HepG2 (cell line): ENCODE measurements around the gene KMT5C. TPM values are rescaled to one million over a fixed set of nuclear protein-coding genes. Genes with fewer than 3 reads are reported as not detected.
A peak's percentile ranks its signal among the peaks of the same experiment; 100 is the strongest.

Source experiments
- ATAC-seq: fragments of 200-7000 bp; cut with Tn5 transposase; 3 replicates; pipeline ENCODE4 v1.9.1; 2020; ENCODE audit warnings: mild to moderate bottlenecking, moderate library complexity
- BruUV-seq: library from RNA; stranded (reverse); fragments of 400-500 nt; replicated peaks from 2 replicates; lab custom pipeline; 2021; lab: Mats Ljungman, UMichigan
- CTCF ChIA-PET: fragments of 300-600 bp; formaldehyde crosslinking; extraction: SDS; loops from one replicate; lab custom pipeline; 2021; ENCODE audit warnings: low total read pairs, inconsistent platforms, low intra/inter-chr PET ratio; lab: Yijun Ruan, JAX
- POLR2A ChIA-PET: fragments of 350-600 bp; sonication (Branson Sonifier 250); formaldehyde crosslinking; loops from one replicate; lab custom pipeline; 2020; ENCODE audit warnings: antibody characterized with exemption, inconsistent platforms; lab: Yijun Ruan, JAX
- DNase-seq: peaks from one replicate; pipeline ENCODE4 v3.0.0-alpha.2; 2015; ENCODE audit warnings: low spot score
- FAIRE-seq: peaks from 3 replicates; lab custom pipeline; 2011; peaks lifted over from hg19 to GRCh38; lab: Jason Lieb, UNC
- H2AFZ ChIP-seq: one replicate; pipeline ENCODE4 v1.6.1; 2011; ENCODE audit warnings: low read length, inconsistent platforms
- H3K27ac ChIP-seq: fragments of 300-600 bp; 3 replicates; pipeline ENCODE4 v1.8.0; 2011; ENCODE audit warnings: mixed run types, mild to moderate bottlenecking, mixed read lengths, low read length, inconsistent platforms; ENCODE audit not compliant: insufficient read depth; ENCODE audit errors: extremely low read length
- H3K27me3 ChIP-seq, 2 experiments: fragments of 200-600 bp in 1 of 2; 2 replicates in 1 of 2; 3 replicates in 1 of 2; pipeline versions ENCODE4 v1.6.0 to v1.8.0; 2011; ENCODE audit warnings: low read length in 2 of 2, mild to moderate bottlenecking in 2 of 2, moderate library complexity in 2 of 2, inconsistent platforms in 1 of 2; ENCODE audit not compliant: insufficient read depth in 2 of 2, control insufficient read depth in 1 of 2
- H3K36me3 ChIP-seq, 2 experiments: fragments of 200-600 bp in 1 of 2; replicated peaks in 1 of 2; 2 replicates in 1 of 2; 3 replicates in 1 of 2; pipeline versions ENCODE4 v1.5.1 to v1.8.0; 2011; ENCODE audit warnings: low read length in 2 of 2, inconsistent platforms in 1 of 2; ENCODE audit not compliant: insufficient read depth in 2 of 2, control insufficient read depth in 1 of 2
- H3K4me1 ChIP-seq: 2 replicates; pipeline ENCODE4 v1.5.1; 2012; ENCODE audit warnings: low read length, inconsistent platforms; ENCODE audit not compliant: insufficient read depth
- H3K4me2 ChIP-seq: 2 replicates; pipeline ENCODE4 v1.6.0; 2011; ENCODE audit warnings: low read depth, low read length, inconsistent platforms
- H3K4me3 ChIP-seq, 3 experiments: fragments of 200-600 bp in 1 of 3; sonication (generic), shearing (Covaris generic) in 1 of 3; replicated peaks in 1 of 3; 2 replicates each; pipeline ENCODE4 v1.5.1; 2011 to 2016; ENCODE audit warnings: low read length in 3 of 3, inconsistent platforms in 2 of 3, low read depth in 2 of 3, mild to moderate bottlenecking in 2 of 3, control low read depth in 1 of 3, mixed read lengths in 1 of 3; ENCODE audit not compliant: insufficient read depth in 1 of 3
- H3K79me2 ChIP-seq: one replicate; pipeline ENCODE4 v1.6.1; 2011; ENCODE audit warnings: low read length, inconsistent platforms; ENCODE audit not compliant: insufficient read depth
- H3K9ac ChIP-seq: 2 replicates; pipeline ENCODE4 v1.6.0; 2011; ENCODE audit warnings: mild to moderate bottlenecking, low read depth, low read length, inconsistent platforms; ENCODE audit not compliant: insufficient read depth
- H3K9me3 ChIP-seq: 2 replicates; pipeline ENCODE4 v1.5.1; 2012; ENCODE audit warnings: mild to moderate bottlenecking, low read length
- H4K20me1 ChIP-seq: 2 replicates; pipeline ENCODE4 v1.6.0; 2011; ENCODE audit warnings: inconsistent platforms, mild to moderate bottlenecking, low read length, moderate library complexity; ENCODE audit not compliant: insufficient read depth
- ARHGAP35 ChIP-seq: sonication (generic); formaldehyde crosslinking; IDR thresholded peaks from 2 replicates; pipeline ENCODE4 v1.9.0; 2022; ENCODE audit warnings: mild to moderate bottlenecking, inconsistent platforms, moderate library complexity, missing genetic modification reagents, borderline replicate concordance
- CBFB ChIP-seq: sonication (generic); formaldehyde crosslinking; IDR thresholded peaks from 2 replicates; pipeline ENCODE4 v1.4.0; 2020; ENCODE audit warnings: missing genetic modification reagents
- FOXC1 ChIP-seq: sonication (generic); formaldehyde crosslinking; IDR thresholded peaks from 2 replicates; pipeline ENCODE4 v1.8.0; 2022; ENCODE audit warnings: mild to moderate bottlenecking, missing genetic modification reagents, borderline replicate concordance
- LCORL ChIP-seq, 2 experiments: fragments of 450-650 bp in 1 of 2; sonication (generic) in 1 of 2; formaldehyde crosslinking in 1 of 2; IDR thresholded peaks; 2 replicates each; pipeline versions ENCODE4 v1.5.0 to v1.6.1; 2017 to 2020; ENCODE audit warnings: antibody characterized with exemption in 1 of 2, missing genetic modification reagents in 1 of 2
- RELA ChIP-seq: sonication (generic); formaldehyde crosslinking; IDR thresholded peaks from 2 replicates; pipeline ENCODE4 v1.4.0; 2020; ENCODE audit warnings: missing genetic modification reagents
- ZIK1 ChIP-seq: sonication (generic); formaldehyde crosslinking; IDR thresholded peaks from 2 replicates; pipeline ENCODE4 v1.5.0; 2020; ENCODE audit warnings: mild to moderate bottlenecking, low read depth, missing genetic modification reagents, borderline replicate concordance
- ZNF282 ChIP-seq: fragments of 450-650 bp; IDR thresholded peaks from 2 replicates; pipeline ENCODE4 v1.6.1; 2018; ENCODE audit not compliant: partially characterized antibody
- ZNF30 ChIP-seq: sonication (generic); formaldehyde crosslinking; IDR thresholded peaks from 2 replicates; pipeline ENCODE4 v1.5.0; 2020; ENCODE audit warnings: mild to moderate bottlenecking, missing genetic modification reagents
- ZNF746 ChIP-seq: sonication (generic); formaldehyde crosslinking; IDR thresholded peaks from 2 replicates; pipeline ENCODE4 v1.8.0; 2022; ENCODE audit warnings: mild to moderate bottlenecking, missing genetic modification reagents
- ZNF891 ChIP-seq: sonication (generic); formaldehyde crosslinking; IDR thresholded peaks from 2 replicates; pipeline ENCODE4 v1.5.0; 2020; ENCODE audit warnings: mild to moderate bottlenecking, missing genetic modification reagents
- WGBS: methylation state at CpG from one replicate; pipeline ENCODE4 v1.1.6; 2017; ENCODE audit warnings: low lambda C conversion rate; 5-methylcytosine and 5-hydroxymethylcytosine counted together
- in situ Hi-C: cut with HindIII; loops from 2 replicates; pipeline ENCODE4 v1.10.0; 2017; ENCODE audit warnings: low pct_unique_long_range_greater_than_20kb; ENCODE audit not compliant: extremely low pct_ligation_motif_present
- intact Hi-C: fragments of 100-400 bp; cut with micrococcal nuclease; formaldehyde crosslinking; loops from one replicate; pipeline ENCODE4 v1.10.0; 2022; ENCODE audit not compliant: unreplicated experiment
- polyA plus RNA-seq, 8 experiments: library from polyadenylated mRNA; depleted of rRNA in 3 of 8; stranded (reverse) in 7 of 8; unstranded in 1 of 8; fragments of >200 nt; fragmentation: Illumina TruSeq in 4 of 8; extraction: Trizol in 4 of 8; gene quantifications; 2 replicates each; pipeline versions ENCODE4 v1.2.1 to v1.2.3, GENCODE V29; 2011 to 2016; ENCODE audit warnings: low read depth in 4 of 8, missing spikeins in 1 of 8, mixed read lengths in 1 of 8; ENCODE audit not compliant: insufficient read depth in 1 of 8
- total RNA-seq, 5 experiments: library from RNA; depleted of rRNA; stranded (reverse); fragments of >200 nt; fragmentation: Illumina TruSeq; extraction: Trizol; gene quantifications; 2 replicates each; pipeline ENCODE4 v1.2.3, GENCODE V29; 2016; ENCODE audit warnings: low read depth in 1 of 5
- TF ChIP-seq, protein P1 (sequence below): sonication (generic); formaldehyde crosslinking; IDR thresholded peaks from 2 replicates; pipeline ENCODE4 v1.8.0; 2022; ENCODE audit warnings: mild to moderate bottlenecking, missing genetic modification reagents, borderline replicate concordance
- TF ChIP-seq, protein P2 (sequence below), 2 experiments: fragments of 450-650 bp in 1 of 2; sonication (generic) in 1 of 2; formaldehyde crosslinking in 1 of 2; IDR thresholded peaks; 2 replicates each; pipeline versions ENCODE4 v1.6.1 to v1.8.0; 2016 to 2022; ENCODE audit warnings: antibody characterized with exemption in 1 of 2, mild to moderate bottlenecking in 1 of 2, missing genetic modification reagents in 1 of 2

KMT5C gene
- total and polyA plus RNA-seq, 2 of the 13 experiments (the other 11 are each of a cell fraction or from before 2014, with no cell fraction given) = 5.5 to 9.0 TPM

DNA sequence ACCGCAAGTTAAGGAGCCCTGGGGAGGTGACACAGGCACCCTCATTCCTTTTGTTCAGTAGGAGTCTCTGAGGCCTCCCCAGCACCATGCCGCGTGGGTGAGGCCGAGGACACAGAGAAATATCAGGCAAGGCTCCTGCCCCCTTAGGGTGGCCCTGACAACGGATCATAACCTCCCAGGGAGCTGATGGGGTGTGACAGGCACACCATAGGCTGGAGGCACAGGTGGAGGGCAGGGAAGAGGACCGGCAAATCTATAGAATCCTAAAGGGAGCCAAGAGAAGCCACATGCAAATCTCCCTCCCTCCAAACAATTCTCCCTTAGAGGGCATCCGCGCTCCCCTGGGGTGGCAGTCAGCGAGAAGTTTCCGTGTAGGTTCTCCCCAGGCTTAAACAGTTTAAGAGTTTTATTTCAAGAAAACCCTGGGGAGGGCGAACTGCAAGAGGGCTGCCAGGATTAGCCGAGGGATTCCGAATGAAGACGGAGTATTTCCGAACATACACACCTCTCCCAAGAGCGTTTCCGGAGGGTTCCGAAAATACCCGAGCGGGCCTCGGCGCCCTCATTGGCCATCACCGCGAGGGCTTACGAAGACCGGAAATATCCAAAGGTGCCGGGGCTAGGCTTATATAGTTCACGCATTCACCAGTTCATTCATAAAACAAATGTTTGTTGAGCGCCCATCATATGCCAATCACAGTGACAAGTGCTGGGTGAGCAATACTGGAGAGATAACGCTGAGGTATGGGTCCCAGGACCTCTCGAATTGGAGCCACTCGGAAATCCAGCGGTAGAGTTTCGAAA is 45.4 kb downstream of the KMT5C start:
- WGBS = 3% methylated on average over 22 of the region's 34 CpGs
- Histone ChIP-seq H3K27ac (peak overlapping the region; percentile 92), H3K4me2 (peak overlapping the region; percentile 96), H3K36me3 (peaks cover 13 to 34% of the 10 kb centered on the region in 2 experiments), H3K4me1 (peaks cover 48% of the 10 kb centered on the region), H3K27me3 (no peaks in the 10 kb centered on the region; a peak in 1 of 5 replicates), H2AFZ (no peak overlapping the region), H4K20me1 (peaks cover 38% of the 10 kb centered on the region), H3K9me3 (no peaks in the 10 kb centered on the region), H3K79me2 (peaks cover 30% of the 10 kb centered on the region), H3K4me3 (peak overlapping the region; percentile 69 to 100 (median 86)), H3K9ac (peak overlapping the region; percentile 96)
- TSS peak; percentile 97 for BruUV-seq
- ATAC-seq = peak; percentile 90
- intact Hi-C loops = loop anchor here (1.0 to 5.0 kb wide), 3 partner anchors 53 to 179 kb away; no protein-coding TSS in a partner anchor
- CTCF ChIA-PET = no interaction called here
- peak; percentile 92 for DNase-seq
- POLR2A ChIA-PET = interaction anchor here (1.0 to 9.7 kb wide), 3 partner anchors 12 to 46 kb away, joined by 3 to 62 read pairs (median 3); partner anchors contain the start of genes KMT5C and UBE2S
- in situ Hi-C loops = no loop called here
- no peak for FAIRE-seq
- TF ChIP-seq ZIK1 (CRISPR knock-in tag) (no peak), ARHGAP35 (no peak), ZNF891 (CRISPR knock-in tag) (peak; percentile 64; the same call in 1 of the 2 replicates), CBFB (CRISPR knock-in tag) (no peak), ZNF746 (CRISPR knock-in tag) (0 out of 2 replicates have a peak, but pooled peaks have one; percentile 13), LCORL (IDR thresholded peaks at IDR 0.05) (no peak), LCORL (CRISPR knock-in tag; IDR thresholded peaks at IDR 0.05) (no peak; the same call in 1 of the 2 replicates), ZNF282 (no peak), ZNF30 (no peak), RELA (no peak), FOXC1 (CRISPR knock-in tag) (peak; percentile 18; the same call in 1 of the 2 replicates)
- TF ChIP-seq, protein P1, sequence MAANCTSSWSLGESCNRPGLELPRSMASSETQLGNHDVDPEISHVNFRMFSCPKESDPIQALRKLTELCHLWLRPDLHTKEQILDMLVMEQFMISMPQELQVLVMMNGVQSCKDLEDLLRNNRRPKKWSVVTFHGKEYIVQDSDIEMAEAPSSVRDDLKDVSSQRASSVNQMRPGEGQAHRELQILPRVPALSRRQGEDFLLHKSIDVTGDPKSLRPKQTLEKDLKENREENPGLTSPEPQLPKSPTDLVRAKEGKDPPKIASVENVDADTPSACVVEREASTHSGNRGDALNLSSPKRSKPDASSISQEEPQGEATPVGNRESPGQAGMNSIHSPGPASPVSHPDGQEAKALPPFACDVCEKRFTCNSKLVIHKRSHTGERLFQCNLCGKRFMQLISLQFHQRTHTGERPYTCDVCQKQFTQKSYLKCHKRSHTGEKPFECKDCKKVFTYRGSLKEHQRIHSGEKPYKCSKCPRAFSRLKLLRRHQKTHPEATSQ (CRISPR knock-in tag) = 0 out of 2 replicates have a peak, but pooled peaks have one; percentile 30
- TF ChIP-seq, protein P2, sequence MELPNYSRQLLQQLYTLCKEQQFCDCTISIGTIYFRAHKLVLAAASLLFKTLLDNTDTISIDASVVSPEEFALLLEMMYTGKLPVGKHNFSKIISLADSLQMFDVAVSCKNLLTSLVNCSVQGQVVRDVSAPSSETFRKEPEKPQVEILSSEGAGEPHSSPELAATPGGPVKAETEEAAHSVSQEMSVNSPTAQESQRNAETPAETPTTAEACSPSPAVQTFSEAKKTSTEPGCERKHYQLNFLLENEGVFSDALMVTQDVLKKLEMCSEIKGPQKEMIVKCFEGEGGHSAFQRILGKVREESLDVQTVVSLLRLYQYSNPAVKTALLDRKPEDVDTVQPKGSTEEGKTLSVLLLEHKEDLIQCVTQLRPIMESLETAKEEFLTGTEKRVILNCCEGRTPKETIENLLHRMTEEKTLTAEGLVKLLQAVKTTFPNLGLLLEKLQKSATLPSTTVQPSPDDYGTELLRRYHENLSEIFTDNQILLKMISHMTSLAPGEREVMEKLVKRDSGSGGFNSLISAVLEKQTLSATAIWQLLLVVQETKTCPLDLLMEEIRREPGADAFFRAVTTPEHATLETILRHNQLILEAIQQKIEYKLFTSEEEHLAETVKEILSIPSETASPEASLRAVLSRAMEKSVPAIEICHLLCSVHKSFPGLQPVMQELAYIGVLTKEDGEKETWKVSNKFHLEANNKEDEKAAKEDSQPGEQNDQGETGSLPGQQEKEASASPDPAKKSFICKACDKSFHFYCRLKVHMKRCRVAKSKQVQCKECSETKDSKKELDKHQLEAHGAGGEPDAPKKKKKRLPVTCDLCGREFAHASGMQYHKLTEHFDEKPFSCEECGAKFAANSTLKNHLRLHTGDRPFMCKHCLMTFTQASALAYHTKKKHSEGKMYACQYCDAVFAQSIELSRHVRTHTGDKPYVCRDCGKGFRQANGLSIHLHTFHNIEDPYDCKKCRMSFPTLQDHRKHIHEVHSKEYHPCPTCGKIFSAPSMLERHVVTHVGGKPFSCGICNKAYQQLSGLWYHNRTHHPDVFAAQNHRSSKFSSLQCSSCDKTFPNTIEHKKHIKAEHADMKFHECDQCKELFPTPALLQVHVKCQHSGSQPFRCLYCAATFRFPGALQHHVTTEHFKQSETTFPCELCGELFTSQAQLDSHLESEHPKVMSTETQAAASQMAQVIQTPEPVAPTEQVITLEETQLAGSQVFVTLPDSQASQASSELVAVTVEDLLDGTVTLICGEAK (IDR thresholded peaks at IDR 0.05) = no peak
- TF ChIP-seq, protein P2 (CRISPR knock-in tag; IDR thresholded peaks at IDR 0.05) = no peak
